ENCODE results near the gene MDC1.

Gene MDC1

GRCh38 chr6:30700340-30700739, 16.7 kb downstream of the MDC1 start:
- TF ChIP-seq, protein P1, sequence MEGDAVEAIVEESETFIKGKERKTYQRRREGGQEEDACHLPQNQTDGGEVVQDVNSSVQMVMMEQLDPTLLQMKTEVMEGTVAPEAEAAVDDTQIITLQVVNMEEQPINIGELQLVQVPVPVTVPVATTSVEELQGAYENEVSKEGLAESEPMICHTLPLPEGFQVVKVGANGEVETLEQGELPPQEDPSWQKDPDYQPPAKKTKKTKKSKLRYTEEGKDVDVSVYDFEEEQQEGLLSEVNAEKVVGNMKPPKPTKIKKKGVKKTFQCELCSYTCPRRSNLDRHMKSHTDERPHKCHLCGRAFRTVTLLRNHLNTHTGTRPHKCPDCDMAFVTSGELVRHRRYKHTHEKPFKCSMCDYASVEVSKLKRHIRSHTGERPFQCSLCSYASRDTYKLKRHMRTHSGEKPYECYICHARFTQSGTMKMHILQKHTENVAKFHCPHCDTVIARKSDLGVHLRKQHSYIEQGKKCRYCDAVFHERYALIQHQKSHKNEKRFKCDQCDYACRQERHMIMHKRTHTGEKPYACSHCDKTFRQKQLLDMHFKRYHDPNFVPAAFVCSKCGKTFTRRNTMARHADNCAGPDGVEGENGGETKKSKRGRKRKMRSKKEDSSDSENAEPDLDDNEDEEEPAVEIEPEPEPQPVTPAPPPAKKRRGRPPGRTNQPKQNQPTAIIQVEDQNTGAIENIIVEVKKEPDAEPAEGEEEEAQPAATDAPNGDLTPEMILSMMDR (IDR thresholded peaks at IDR 0.05; ENCODE audit: insufficient read depth, low read depth, low read length, missing control alignments): no peak
- H3K4me3 ChIP-seq (ENCODE audit: low read depth, low read length): no peak overlapping the region
- DNase-seq (ENCODE audit: low read depth): no peak

GRCh38 chr6:30696432-30696831, 20.6 kb downstream of the MDC1 start:
- no peak overlapping the region for H3K4me3 ChIP-seq (ENCODE audit: low read depth, low read length)
- no peak for DNase-seq (ENCODE audit: low read depth)
- TF ChIP-seq, protein P1 (IDR thresholded peaks at IDR 0.05; ENCODE audit: insufficient read depth, low read depth, low read length, missing control alignments): no peak

- no peak for DNase-seq (ENCODE audit: low read depth)
- peak overlapping the region; percentile 96 for H3K4me3 ChIP-seq (ENCODE audit: low read depth, low read length)
- TF ChIP-seq, protein P1 (IDR thresholded peaks at IDR 0.05; ENCODE audit: insufficient read depth, low read depth, low read length, missing control alignments): no peak
Measured at GRCh38 chr6:30691208-30691847, 25.8 kb downstream of the MDC1 start.

GRCh38 chr6:30690403-30691207, 26.5 kb downstream of the MDC1 start, which contains the start of gene NRM:
NRM (minus strand) TSS chr6:30690984; CDS start chr6:30690974, 10 bp downstream.
- peak; percentile 84 for DNase-seq (ENCODE audit: low read depth)
- peak within 1 kb of the TSS; percentile 96 for H3K4me3 ChIP-seq (ENCODE audit: low read depth, low read length)
- TF ChIP-seq, protein P1 (IDR thresholded peaks at IDR 0.05; ENCODE audit: insufficient read depth, low read depth, low read length, missing control alignments): no peak

GRCh38 chr6:30689985-30690384, 27.1 kb downstream of the MDC1 start:
- no peak for DNase-seq (ENCODE audit: low read depth)
- peak overlapping the region; percentile 96 for H3K4me3 ChIP-seq (ENCODE audit: low read depth, low read length)
- TF ChIP-seq, protein P1 (IDR thresholded peaks at IDR 0.05; ENCODE audit: insufficient read depth, low read depth, low read length, missing control alignments): no peak

GRCh38 chr6:30689022-30689865, 27.8 kb downstream of the MDC1 start:
- peak overlapping the region; percentile 96 for H3K4me3 ChIP-seq (ENCODE audit: low read depth, low read length)
- TF ChIP-seq, protein P1 (IDR thresholded peaks at IDR 0.05; ENCODE audit: insufficient read depth, low read depth, low read length, missing control alignments): no peak
- peak; percentile 26 for DNase-seq (ENCODE audit: low read depth)

Data from GM12865 (cell line).